ENCODE results near the gene NOS1. TPM values are rescaled to one million over a fixed set of nuclear protein-coding genes. Genes with fewer than 3 reads are reported as not detected.
"Not testable (repeated sequence)": the region's sequence is repeated elsewhere in the genome, so short reads cannot be mapped to it uniquely, and the experiment has no call there.

NOS1 gene
- total RNA-seq, 1 experiment from 2014 or later = not detected

GRCh38 chr12:117202033-117202432 is 159.4 kb downstream of the NOS1 start:
- no peaks in the 10 kb centered on the region for H3K9me3 ChIP-seq
- Mint-ChIP-seq H3K27ac (ENCODE audit: unreplicated experiment) (no peak overlapping the region), H3K4me1 (ENCODE audit: low read depth, unreplicated experiment) (no peaks in the 10 kb centered on the region), H3K36me3 (ENCODE audit: insufficient read depth, unreplicated experiment) (no peaks in the 10 kb centered on the region), H3K9me3 (ENCODE audit: unreplicated experiment) (no peaks in the 10 kb centered on the region), H3K27me3 (ENCODE audit: insufficient read depth, unreplicated experiment) (peaks cover 12% of the 10 kb centered on the region), H3K4me3 (ENCODE audit: unreplicated experiment) (no peak overlapping the region)
- H3K27me3 ChIP-seq (replicated peaks; ENCODE audit: control insufficient read depth, insufficient read depth, low read length) = no peaks in the 10 kb centered on the region
- no peaks in the 10 kb centered on the region for H3K36me3 ChIP-seq (ENCODE audit: control insufficient read depth, insufficient read depth, low read length)
- H3K4me1 ChIP-seq = no peaks in the 10 kb centered on the region
- BruUV-seq (replicated peaks) = no TSS peak
- CTCF ChIA-PET = interaction anchor here (0.5 kb wide), 1 partner anchor 90 kb away, joined by 3 read pairs; no protein-coding TSS in a partner anchor
- no peak for TF ChIP-seq CTCF (IDR thresholded peaks at IDR 0.05; ENCODE audit: insufficient read depth in 1 of 2, low read depth in 1 of 2, low read length in 1 of 2, severe bottlenecking in 1 of 2, unreplicated experiment in 1 of 2)
- no peak for DNase-seq
- no peak overlapping the region for H3K4me3 ChIP-seq (ENCODE audit: low read depth, low read length)
- POLR2A ChIA-PET = no interaction called here
- intact Hi-C loops (cut with micrococcal nuclease; ENCODE audit: unreplicated experiment) = no loop called here

GRCh38 chr12:117199956-117200744 is 161.3 kb downstream of the NOS1 start:
- CTCF ChIA-PET; H3K36me3 ChIP-seq (ENCODE audit: control insufficient read depth, insufficient read depth, low read length); intact Hi-C loops (cut with micrococcal nuclease; ENCODE audit: unreplicated experiment): not testable (repeated sequence)

GRCh38 chr12:117196334-117196733 is 165.1 kb downstream of the NOS1 start:
- H3K36me3 Mint-ChIP-seq (ENCODE audit: insufficient read depth, unreplicated experiment); H3K4me1 ChIP-seq; H3K27ac Mint-ChIP-seq (ENCODE audit: unreplicated experiment); H3K4me3 ChIP-seq (ENCODE audit: low read depth, low read length); POLR2A ChIA-PET; DNase-seq; H3K36me3 ChIP-seq (ENCODE audit: control insufficient read depth, insufficient read depth, low read length); CTCF ChIA-PET; H3K4me3 Mint-ChIP-seq (ENCODE audit: unreplicated experiment); H3K9me3 ChIP-seq; intact Hi-C loops (cut with micrococcal nuclease; ENCODE audit: unreplicated experiment); BruUV-seq (replicated peaks); H3K27me3 ChIP-seq (replicated peaks; ENCODE audit: control insufficient read depth, insufficient read depth, low read length); H3K4me1 Mint-ChIP-seq (ENCODE audit: low read depth, unreplicated experiment): not testable (repeated sequence)
- H3K27me3 Mint-ChIP-seq (ENCODE audit: insufficient read depth, unreplicated experiment) = peaks cover 12% of the 10 kb centered on the region
- peaks cover 20% of the 10 kb centered on the region for H3K9me3 Mint-ChIP-seq (ENCODE audit: unreplicated experiment)

More at GRCh38 chr12:117199956-117200744, 161.3 kb downstream of the NOS1 start:
- DNase-seq; H3K4me1 ChIP-seq; H3K36me3 Mint-ChIP-seq (ENCODE audit: insufficient read depth, unreplicated experiment); H3K4me1 Mint-ChIP-seq (ENCODE audit: low read depth, unreplicated experiment); BruUV-seq (replicated peaks); H3K9me3 ChIP-seq; H3K27ac Mint-ChIP-seq (ENCODE audit: unreplicated experiment); POLR2A ChIA-PET; H3K4me3 Mint-ChIP-seq (ENCODE audit: unreplicated experiment); H3K27me3 ChIP-seq (replicated peaks; ENCODE audit: control insufficient read depth, insufficient read depth, low read length); H3K9me3 Mint-ChIP-seq (ENCODE audit: unreplicated experiment); H3K4me3 ChIP-seq (ENCODE audit: low read depth, low read length): not testable (repeated sequence)
- peaks cover 12% of the 10 kb centered on the region for H3K27me3 Mint-ChIP-seq (ENCODE audit: insufficient read depth, unreplicated experiment)

GRCh38 chr12:117195027-117195426 is 166.4 kb downstream of the NOS1 start:
- H3K27me3 ChIP-seq (replicated peaks; ENCODE audit: control insufficient read depth, insufficient read depth, low read length); H3K27ac Mint-ChIP-seq (ENCODE audit: unreplicated experiment); H3K4me3 ChIP-seq (ENCODE audit: low read depth, low read length); BruUV-seq (replicated peaks); H3K4me1 Mint-ChIP-seq (ENCODE audit: low read depth, unreplicated experiment); POLR2A ChIA-PET; DNase-seq; H3K4me3 Mint-ChIP-seq (ENCODE audit: unreplicated experiment); H3K4me1 ChIP-seq; intact Hi-C loops (cut with micrococcal nuclease; ENCODE audit: unreplicated experiment); H3K36me3 Mint-ChIP-seq (ENCODE audit: insufficient read depth, unreplicated experiment); H3K9me3 ChIP-seq; H3K36me3 ChIP-seq (ENCODE audit: control insufficient read depth, insufficient read depth, low read length); H3K27me3 Mint-ChIP-seq (ENCODE audit: insufficient read depth, unreplicated experiment): not testable (repeated sequence)
- peaks cover 20% of the 10 kb centered on the region for H3K9me3 Mint-ChIP-seq (ENCODE audit: unreplicated experiment)
- CTCF ChIA-PET = interaction anchor here (0.6 kb wide), 1 partner anchor 300 kb away, joined by 3 read pairs; no protein-coding TSS in a partner anchor
